ENCODE data around the gene APP.

Gene APP

DNA sequence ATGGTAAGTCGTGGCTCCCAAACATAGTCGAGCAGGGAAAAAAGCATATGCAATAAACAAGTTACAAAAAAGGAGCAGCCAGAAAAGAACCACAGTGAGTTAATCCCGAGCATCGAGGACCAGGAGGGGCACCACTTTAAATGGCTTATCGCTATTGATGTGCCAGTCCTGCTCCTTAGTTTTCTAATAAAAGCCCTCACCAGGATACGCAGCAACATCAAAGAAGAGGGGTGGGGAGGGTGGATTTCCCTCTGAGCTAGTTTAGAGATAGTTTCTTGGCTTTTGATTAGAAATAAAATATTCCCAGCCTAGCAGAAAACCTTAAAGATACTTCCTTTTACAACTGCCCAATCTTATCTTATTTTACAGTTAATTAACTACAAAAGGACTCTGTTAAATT lies 265.4 kb downstream of the APP start:
- no peak for DNase-seq (ENCODE audit: low read depth in 2 of 2)

DNA sequence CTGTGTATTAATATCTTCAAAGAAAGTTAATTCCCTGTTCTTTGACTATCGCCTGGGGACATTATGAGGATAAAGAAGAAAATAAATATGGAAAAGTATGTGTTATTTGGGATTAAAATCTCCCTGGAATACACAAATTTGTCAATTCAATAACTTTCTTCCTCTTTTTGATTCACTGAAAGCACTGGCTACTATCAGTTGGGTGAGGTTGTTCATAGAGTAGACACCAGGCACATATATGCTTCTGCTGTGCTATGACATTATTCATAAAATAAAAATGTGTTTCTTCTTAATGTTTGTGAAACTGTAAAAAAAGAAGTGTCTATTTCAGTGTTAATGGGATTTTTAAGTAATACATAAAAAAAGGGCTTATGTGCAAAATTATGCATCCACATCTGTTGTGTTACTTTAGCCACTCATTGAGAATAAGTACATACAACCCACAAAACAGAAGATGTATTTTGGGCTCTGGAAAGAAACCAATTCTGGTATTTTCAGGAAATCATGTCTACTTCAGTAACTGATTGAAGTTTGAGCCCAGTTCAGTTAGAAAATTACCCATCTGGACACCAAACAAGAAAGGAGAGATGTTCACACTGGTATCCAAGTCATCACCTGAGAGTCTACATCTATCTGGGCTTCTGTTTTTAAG lies 266.4 kb downstream of the APP start:
- DNase-seq (ENCODE audit: low read depth in 2 of 2), result no peak

DNA sequence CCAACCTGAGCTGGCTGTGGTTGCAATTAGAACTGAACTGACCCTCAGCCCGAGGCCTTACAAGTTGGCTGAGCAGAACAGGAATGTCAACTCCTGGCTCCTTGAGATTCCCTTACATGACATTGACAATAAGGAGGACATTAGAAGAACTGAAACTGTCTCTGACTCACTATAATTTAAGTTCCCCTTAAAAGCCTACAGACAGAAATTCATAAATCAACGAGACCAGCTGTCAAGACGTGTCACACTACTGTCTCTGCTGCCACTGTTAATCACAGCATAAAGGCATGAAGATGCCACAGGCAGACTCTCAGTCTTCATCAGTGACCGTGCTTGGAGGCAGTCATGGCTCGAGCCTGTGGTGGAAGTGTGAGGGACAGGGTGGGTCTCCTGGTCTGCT lies 267.0 kb downstream of the APP start:
- no peak for DNase-seq (ENCODE audit: low read depth in 2 of 2)

DNA sequence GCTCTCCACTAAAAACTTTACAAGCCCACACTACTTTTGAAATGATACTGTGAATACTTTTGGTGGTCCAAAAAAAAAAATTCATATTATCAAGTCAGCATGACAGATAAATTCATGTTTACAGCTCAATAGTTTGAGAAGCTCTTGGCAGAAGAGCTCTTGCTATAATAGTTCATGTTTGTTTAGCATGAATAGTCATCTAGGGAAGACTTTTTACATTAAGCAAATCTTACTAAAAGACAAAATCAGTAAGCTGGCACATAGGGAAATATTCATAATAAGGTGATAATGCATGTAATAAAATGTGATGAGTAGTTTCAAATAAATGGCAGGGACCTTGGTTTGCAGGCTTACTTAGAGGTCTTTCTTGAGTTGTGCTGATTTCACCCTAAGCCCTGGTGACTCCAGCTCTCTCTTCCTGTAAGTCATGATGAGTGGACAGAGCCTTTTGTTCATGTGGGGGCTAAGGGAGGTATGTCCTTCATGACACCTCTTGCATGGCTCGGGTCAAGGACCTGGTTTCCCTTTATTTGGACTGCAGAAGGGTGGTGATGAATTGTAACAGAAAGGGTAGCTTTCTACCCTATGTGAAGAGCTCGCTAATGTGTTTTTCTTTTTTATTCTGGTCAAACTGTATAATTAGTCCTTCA lies 269.1 kb downstream of the APP start:
- no peak for DNase-seq (ENCODE audit: low read depth in 2 of 2)

DNA sequence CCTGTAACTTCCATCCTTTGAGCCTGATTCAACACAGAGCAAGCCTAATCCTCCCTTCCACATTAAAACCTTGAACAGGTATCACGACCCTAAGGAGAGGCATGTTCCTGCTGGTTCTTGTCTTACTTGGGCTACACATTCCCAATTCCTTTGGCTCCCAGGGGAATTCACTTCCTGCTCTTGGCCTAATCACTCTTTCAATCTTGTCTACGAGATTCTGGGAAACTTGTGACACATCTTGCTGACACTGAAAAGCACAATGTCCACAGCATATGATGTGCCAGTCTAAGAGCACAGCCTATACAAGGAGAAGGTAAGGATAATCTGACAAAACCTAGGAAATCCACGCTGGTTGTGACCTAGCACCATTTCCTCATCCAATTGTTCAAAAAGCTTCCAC lies 271.9 kb downstream of the APP start:
- DNase-seq (ENCODE audit: low read depth in 2 of 2), result no peak

DNA sequence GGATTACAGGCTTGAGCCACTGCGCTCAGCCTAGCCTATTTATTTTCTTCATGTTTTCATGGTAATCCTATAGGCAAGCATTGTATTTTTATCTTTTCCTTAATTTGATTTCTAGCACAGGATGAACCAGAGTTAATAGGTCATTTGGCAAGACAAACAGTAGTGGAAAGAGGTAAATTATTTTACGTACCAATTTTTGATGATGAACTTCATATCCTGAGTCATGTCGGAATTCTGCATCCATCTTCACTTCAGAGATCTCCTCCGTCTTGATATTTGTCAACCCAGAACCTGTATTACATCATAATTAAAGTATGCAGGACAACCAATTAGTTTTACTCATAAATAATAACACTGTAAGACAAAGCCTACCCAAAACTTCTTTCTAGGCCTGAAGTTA lies 273.2 kb downstream of the APP start:
- DNase-seq (ENCODE audit: low read depth in 2 of 2), result no peak

DNA sequence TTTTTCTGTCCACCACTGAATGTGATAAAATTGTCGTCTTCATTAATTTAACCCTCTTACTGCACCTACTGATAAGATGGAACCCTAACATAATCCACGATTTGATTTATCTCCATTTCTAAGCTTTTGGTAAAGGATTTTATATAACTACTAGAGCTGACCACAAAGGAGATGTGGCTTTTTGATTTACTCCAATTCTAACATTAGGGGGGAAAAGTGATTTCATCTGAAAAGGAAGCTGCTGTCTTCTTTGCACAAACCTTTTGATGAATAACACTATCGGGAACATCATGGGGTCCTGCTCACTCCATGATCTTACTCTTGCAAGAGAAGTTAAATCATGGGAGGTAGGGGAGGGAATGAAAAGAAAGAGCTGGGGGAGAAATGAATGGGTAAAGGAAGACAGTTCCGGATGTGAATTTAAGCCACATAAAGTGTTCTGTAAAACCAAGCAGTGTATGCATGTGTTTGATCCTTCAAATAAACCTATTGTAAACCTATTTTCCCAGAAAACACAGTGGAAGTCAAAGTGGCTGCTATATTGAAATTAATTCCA lies 274.0 kb downstream of the APP start:
- DNase-seq (ENCODE audit: low read depth in 2 of 2), result no peak

DNA sequence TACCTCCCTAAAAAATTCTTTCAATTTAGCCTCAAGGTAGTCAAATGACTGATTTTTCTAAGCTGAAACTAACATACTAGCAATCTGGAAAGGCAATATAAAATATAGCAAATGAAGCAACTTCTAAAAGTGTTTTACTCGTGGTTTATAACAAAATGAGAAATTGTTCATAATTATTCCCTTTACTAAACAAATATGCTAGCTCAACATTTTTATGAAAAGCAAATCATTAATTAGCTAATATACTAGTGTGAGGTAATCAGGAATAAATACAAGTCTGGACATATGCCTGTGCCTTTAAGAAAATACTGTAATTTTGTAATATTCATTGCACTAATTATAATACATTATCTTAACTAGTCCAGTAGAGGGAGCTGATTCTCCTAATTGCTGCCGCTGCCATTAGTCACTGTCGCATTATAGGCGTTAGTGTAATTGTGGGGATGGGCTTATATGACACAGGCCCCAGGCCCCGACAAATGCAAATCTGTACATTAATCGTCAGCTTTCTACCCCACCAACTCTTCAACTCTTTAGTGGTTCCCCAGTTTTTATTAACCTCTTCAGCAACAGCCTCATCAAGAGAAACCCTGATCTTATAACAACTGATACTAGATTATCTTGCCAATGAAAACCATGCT lies 274.9 kb downstream of the APP start:
- DNase-seq (ENCODE audit: low read depth in 2 of 2), result no peak

DNA sequence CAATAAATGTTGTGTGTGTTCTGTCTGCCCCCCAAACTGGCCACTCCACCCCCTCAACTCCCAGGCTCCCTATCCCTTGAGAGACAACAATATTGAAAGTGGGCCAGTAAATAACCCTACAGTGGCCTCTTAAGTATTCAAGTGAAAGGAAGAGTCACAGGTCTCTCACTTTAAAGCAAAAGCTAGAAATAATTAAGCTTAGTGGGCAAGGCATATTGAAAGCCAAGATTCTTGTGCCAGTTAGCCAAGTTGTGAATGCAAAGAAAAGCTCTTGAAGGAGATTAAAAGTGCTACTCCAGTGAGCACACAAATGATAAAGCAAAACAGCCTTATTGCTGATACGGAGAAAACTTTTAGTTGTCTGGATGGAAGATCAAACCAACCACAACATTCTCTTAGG lies 277.4 kb downstream of the APP start:
- DNase-seq (ENCODE audit: low read depth in 2 of 2), result no peak

DNA sequence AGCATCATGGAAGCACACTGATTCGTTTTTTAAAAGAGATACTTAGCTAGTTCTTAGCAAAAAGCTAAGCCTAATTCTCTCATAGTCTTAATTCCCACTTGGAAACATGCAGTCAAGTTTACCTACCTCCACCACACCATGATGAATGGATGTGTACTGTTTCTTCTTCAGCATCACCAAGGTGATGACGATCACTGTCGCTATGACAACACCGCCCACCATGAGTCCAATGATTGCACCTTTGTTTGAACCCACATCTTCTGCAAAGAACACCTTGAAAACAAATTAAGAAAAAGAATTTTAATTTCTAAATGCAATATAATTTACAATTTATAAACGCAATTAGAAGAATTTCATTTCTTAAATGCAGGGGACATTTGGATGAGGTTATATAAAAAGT lies 279.0 kb downstream of the APP start:
- no peak for DNase-seq (ENCODE audit: low read depth in 2 of 2)

DNA sequence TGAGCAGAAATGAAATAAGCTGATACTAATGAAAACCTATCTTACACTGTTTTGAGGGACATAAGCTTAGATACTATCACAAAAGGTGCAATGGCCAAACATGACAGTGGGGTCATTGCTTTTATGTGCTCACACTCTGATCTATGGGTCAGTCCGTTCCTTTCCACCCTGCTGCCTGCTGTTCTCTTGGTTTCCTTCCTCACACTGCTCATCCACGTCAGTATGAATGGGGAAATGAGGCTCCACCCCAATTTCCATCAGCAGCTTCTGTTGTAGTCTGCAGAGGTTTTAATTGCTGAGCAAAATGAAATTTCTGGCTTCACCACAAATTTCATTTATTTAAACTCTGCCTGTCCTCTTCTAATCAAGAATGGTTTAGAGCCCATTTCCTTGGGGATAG lies 280.6 kb downstream of the APP start:
- DNase-seq (ENCODE audit: low read depth in 2 of 2), result no peak

DNA sequence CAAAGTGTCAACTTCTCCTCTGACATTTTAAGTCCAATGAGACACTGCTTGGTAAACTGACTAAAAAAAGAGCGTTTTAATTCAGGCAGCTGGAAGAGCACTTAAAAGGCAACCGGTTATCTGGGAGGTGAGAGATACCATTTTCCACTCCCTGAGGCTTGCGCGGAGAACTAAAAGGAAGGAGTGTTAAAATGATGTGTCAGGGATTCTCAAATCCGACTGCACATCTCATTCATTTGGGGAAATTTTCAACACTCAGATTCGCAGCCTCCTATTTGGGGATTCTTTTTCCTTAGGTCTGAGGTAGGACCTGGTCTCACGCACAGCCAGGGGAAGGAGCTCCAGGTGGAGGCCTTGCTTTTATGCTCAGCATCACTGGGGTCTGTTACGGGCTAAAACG lies 281.9 kb downstream of the APP start:
- no peak for DNase-seq (ENCODE audit: low read depth in 2 of 2)

DNA sequence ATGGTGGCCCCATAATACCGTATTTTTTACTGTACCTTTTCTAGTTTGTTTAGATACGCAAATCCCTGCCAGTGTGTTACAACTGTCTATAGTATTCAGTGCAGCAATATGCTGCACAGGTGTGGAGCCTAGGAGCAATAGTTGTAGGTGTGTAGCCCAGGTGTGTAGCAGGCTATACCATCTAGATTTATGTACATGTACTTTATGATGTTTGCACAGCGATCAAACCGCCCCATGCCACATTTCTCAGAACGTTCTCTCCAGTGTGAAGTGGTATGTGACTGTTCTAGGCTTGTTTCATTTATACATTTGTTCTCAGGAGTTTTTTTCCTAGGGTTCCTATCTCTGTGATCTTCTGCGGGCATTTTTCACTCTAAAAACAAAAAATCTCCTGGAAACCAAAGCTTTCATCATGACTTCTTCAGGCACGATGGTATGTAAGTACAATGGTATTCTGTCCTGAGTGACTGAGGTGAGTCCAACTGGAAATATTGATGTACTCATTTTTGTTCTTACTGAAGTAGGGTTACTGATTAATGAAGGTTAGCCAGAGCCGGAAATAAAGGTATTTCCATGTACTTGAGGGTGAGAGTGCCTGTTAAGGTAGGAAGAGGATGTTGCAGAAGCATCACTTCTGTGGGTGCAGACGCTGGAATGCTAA lies 282.8 kb downstream of the APP start:
- DNase-seq (ENCODE audit: low read depth in 2 of 2), result no peak

DNA sequence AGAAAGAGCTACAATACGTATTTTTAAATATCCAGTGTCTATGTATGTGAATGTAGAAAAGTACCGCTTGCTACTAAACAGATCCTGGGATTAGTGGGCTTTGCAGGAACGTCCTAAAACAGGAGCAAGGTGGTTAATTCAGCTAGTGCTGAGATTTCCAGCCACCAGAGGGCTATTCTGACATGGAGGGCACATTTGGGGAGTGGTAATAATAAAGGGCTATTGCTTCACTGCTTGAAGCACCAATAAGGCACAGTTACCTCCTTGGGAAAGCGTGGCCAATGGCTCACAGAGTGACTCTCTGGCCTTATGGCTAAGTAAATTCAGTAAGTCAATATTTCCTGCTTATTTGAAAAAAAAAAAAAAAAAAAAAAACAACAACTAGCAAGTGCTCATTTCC lies 283.4 kb downstream of the APP start:
- DNase-seq (ENCODE audit: low read depth in 2 of 2), result no peak

DNA sequence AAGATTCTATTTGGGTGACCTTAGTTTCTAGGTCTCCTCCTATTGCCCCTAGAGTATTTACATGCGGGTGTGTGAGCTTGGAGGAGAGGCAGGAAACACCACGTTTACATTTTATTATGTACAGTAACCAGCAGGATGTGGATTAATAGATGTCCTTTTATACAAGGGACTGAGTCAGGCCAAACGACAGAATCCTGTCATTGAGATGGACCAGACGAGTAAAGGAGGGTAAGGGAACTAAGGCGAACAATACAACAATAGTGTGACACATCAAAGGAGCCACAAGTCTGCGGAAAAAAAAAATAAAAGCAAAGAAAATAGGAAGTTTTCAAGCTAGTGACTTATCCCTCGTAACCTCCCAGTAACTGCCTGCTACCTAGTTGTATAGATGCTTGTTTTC lies 284.7 kb downstream of the APP start:
- no peak for DNase-seq (ENCODE audit: low read depth in 2 of 2)

DNA sequence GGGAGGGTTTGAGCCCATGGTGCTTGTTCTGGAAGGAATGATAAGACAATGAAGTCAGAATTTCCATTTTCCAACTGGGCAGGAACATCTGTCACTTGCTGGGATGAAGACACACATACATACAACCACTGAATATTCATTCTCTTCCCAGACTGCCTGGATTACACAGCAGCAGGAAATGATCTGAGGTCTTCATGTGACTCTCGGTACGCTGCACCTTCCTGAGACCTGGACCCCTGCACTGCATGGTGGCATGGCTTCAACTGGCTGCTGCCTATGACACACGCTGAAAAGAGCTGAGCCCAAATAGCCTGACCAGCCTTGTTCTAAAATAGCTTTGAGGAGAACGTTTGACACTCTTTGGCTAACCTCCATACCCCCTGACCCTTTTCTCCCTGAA lies 285.2 kb downstream of the APP start:
- no peak for DNase-seq (ENCODE audit: low read depth in 2 of 2)

DNA sequence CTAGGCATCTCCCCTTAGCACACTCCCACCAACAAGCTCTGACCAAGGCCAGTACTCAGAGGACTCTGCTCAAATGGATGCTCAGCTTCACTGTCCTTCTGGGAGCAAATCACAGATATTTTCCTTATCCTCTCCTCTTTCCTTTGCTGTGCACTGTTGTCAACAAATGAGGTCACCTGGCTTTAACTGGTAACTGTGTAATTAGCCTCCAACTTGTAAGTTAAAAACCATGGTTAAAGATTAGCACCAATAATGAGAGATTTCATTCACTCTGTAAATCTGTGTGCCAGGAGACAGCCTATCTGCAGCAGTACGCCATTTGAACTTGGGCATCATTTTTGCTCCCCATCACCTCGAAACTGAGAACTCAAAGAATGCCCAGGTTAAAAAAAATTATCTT lies 286.3 kb downstream of the APP start:
- DNase-seq (ENCODE audit: low read depth in 2 of 2), result no peak

DNA sequence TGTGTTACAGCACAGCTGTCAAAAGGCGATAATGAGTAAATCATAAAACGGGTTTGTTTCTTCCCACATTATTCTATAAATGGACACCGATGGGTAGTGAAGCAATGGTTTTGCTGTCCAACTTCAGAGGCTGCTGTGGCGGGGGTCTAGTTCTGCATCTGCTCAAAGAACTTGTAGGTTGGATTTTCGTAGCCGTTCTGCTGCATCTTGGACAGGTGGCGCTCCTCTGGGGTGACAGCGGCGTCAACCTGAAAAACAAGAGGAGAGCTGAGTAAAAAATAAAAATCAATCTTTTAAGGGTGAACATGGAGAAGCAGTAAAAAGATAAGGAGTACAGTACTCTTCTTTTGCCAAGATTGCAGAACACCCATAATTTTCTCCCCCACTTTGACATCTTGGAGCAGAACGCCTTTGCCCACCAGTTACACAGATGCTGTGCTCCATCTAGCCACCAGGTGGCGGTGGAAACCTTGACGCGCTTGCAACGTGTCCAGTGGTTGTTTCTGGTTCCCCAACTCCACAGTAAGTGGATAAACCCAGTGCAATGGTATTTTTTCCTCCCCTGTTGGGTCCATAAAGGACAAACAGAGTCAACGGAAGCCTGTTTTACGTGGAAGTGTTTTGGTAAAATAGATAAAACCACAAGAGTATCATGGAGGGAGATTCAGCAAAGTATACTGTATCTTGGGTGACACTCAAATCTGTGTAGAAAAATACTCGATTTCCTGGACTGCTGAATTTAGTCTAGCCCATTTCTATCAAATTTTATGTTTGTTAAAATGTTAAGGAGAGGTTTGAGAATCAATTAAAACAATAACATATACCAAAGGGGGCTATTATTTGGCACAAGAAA lies 288.8 kb downstream of the APP start:
- DNase-seq (ENCODE audit: low read depth in 2 of 2), result peak; percentile 17 to 18

DNA sequence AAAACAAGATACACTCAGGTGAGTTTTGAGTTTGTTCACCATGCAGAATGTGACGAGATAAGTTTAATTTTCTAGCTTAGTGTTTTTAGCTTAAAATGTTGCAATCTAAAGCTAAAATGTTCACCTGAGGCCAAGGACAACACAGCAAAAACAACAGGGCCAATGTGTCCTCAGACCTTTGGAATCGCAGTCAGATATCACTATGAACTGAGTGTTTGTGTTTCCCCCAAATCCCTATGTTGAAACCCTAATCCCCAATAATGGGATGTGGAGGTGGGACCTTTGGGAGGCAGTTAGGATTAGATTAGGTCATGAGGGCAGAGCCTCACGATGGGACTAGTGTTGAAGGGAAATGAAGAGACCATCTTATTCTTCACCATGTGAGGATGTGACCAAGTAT lies 291.4 kb downstream of the APP start:
- no peak for DNase-seq (ENCODE audit: low read depth in 2 of 2)

DNA sequence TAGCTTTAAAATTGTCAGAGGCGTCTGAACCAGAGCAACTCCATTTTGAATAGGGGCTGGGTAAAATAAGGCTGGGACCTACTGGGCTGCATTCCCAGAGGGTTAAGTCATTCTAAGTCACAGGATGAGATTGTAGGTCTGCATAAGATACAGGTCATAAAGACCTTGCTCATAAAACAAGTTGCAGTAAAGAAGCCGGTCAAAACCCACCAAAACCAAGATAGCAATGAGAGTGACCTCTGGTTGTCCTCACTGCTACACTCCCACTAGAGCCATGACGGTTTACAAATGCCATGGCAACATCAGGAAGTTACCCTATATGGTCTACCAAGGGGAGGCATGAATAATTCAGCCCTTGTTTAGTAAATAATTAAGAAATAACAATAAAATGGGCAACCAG lies 292.2 kb downstream of the APP start:
- no peak for DNase-seq (ENCODE audit: low read depth in 2 of 2)

DNA sequence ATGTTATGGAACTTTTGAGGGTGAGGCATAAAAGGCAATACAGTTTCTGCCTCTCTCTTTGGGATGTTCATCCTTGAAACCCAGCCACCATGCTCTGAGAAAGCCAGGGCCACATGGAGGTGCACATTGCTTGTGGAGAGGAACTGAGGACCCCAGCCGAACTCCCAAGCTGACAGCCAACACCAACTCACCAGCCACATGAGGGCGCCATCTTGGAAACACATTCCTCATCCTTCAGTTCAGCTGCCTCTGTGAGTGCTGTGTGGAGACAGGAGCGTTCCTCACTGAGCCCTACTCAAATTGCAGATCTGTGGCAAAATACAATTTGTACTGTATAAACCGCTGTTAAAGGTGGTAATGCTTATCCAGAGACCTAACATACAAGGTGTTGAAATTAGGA lies 298.3 kb downstream of the APP start:
- DNase-seq (ENCODE audit: low read depth in 2 of 2), result no peak

DNA sequence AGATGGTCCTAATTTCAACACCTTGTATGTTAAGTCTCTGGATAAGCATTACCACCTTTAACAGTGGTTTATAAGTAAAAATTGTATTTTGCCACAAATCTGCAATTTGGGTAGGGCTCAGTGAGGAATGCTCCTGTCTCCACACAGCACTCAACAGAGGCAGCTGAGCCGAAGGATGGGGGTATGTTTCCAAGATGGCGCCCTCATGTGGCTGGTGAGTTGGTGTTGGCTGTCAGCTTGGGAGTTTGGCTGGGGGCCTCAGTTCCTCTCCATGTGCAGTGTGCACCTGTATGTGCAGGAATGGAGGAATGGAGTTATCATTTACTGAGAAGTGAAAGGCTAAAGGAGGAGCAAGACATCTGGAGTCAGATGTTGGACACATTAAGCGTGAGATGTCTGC lies 299.0 kb downstream of the APP start:
- no peak for DNase-seq (ENCODE audit: low read depth in 2 of 2)

Data from stimulated activated CD8-positive, alpha-beta memory T cell treated with anti-CD3 and anti-CD28 coated beads, Interleukin-2, amount 100 ng/mL, for 1 hour (primary cell).